HepG2 (cell line): ENCODE results near the gene DPM2. TPM values are rescaled to one million over a fixed set of nuclear protein-coding genes. Genes with fewer than 3 reads are reported as not detected.

Source experiments
- CCAR2 ChIP-seq: fragments of 200-400 bp; formaldehyde crosslinking; optimal IDR thresholded peaks from 2 replicates; pipeline ENCODE3; 2018; ENCODE audit warnings: low read depth, mild to moderate bottlenecking, low read length, moderate library complexity
- ELF4 ChIP-seq: sonication (generic); formaldehyde crosslinking; IDR thresholded peaks from 2 replicates; pipeline ENCODE4 v1.5.0; 2020; ENCODE audit warnings: missing genetic modification reagents, mild to moderate bottlenecking, moderate library complexity, borderline replicate concordance
- GATAD2A ChIP-seq: IDR thresholded peaks from 2 replicates; pipeline ENCODE4 v1.6.1; 2016
- HMG20A ChIP-seq: IDR thresholded peaks from 2 replicates; pipeline ENCODE4 v1.6.1; 2016; ENCODE audit warnings: borderline replicate concordance
- HMGA1 ChIP-seq: sonication (generic); formaldehyde crosslinking; conservative IDR thresholded peaks from 2 replicates; pipeline ENCODE4 v1.4.0; 2020; ENCODE audit warnings: missing genetic modification reagents
- HNRNPLL ChIP-seq: fragments of 200-400 bp; formaldehyde crosslinking; IDR thresholded peaks from 2 replicates; pipeline ENCODE4 v1.6.1; 2017; ENCODE audit warnings: mild to moderate bottlenecking, low read depth, low read length; ENCODE audit not compliant: poor library complexity, severe bottlenecking
- KAT7 ChIP-seq: IDR thresholded peaks from 2 replicates; pipeline ENCODE4 v1.6.1; 2018; ENCODE audit warnings: borderline replicate concordance, missing compliant biosample characterization
- PHF5A ChIP-seq: IDR thresholded peaks from one replicate; pipeline ENCODE4 v1.6.1; 2018; ENCODE audit warnings: low read depth, missing genetic modification reagents; ENCODE audit not compliant: unreplicated experiment
- POGZ ChIP-seq: sonication (generic); formaldehyde crosslinking; IDR thresholded peaks from 2 replicates; pipeline ENCODE4 v1.4.0; 2020; ENCODE audit warnings: mild to moderate bottlenecking, missing genetic modification reagents
- POLR2G ChIP-seq: fragments of 200-400 bp; formaldehyde crosslinking; IDR thresholded peaks from 2 replicates; pipeline ENCODE4 v1.6.1; 2018; ENCODE audit warnings: mild to moderate bottlenecking, low read depth, low read length, moderate library complexity
- RBFOX2 ChIP-seq: fragments of 200-400 bp; formaldehyde crosslinking; IDR thresholded peaks from 2 replicates; pipeline ENCODE4 v1.6.1; 2017; ENCODE audit warnings: low read depth, mild to moderate bottlenecking, low read length
- SPEN ChIP-seq: sonication (generic); formaldehyde crosslinking; IDR thresholded peaks from 2 replicates; pipeline ENCODE4 v1.5.1; 2020; ENCODE audit warnings: low read depth, mild to moderate bottlenecking, missing genetic modification reagents
- SYNCRIP ChIP-seq: fragments of 200-400 bp; formaldehyde crosslinking; IDR thresholded peaks from 2 replicates; pipeline ENCODE4 v1.6.1; 2018; ENCODE audit warnings: mild to moderate bottlenecking, low read depth, low read length; ENCODE audit not compliant: insufficient read depth
- ZFP1 ChIP-seq: IDR thresholded peaks from 2 replicates; pipeline ENCODE4 v1.6.1; 2016
- ZMYM2 ChIP-seq: sonication (generic); formaldehyde crosslinking; IDR thresholded peaks from 2 replicates; pipeline ENCODE4 v1.8.0; 2022; ENCODE audit warnings: mild to moderate bottlenecking, missing genetic modification reagents
- ZNF431 ChIP-seq: sonication (generic); formaldehyde crosslinking; IDR thresholded peaks from 2 replicates; pipeline ENCODE4 v1.9.0; 2022; ENCODE audit warnings: missing genetic modification reagents, low read depth, mild to moderate bottlenecking, borderline replicate concordance
- ZSCAN20 ChIP-seq: sonication (generic); formaldehyde crosslinking; IDR thresholded peaks from 2 replicates; pipeline ENCODE4 v1.4.0; 2020; ENCODE audit warnings: missing genetic modification reagents, mild to moderate bottlenecking, borderline replicate concordance
- ZSCAN21 ChIP-seq: sonication (generic); formaldehyde crosslinking; IDR thresholded peaks from 2 replicates; pipeline ENCODE4 v1.8.0; 2022; ENCODE audit warnings: mild to moderate bottlenecking, missing genetic modification reagents, moderate library complexity, borderline replicate concordance
- ZUFSP ChIP-seq: sonication (generic); formaldehyde crosslinking; IDR thresholded peaks from 2 replicates; pipeline ENCODE4 v1.9.0; 2021; ENCODE audit warnings: missing genetic modification reagents, mild to moderate bottlenecking, borderline replicate concordance
- polyA plus RNA-seq, 8 experiments: library from polyadenylated mRNA; depleted of rRNA in 3 of 8; stranded (reverse) in 7 of 8; unstranded in 1 of 8; fragments of >200 nt; fragmentation: Illumina TruSeq in 4 of 8; extraction: Trizol in 4 of 8; gene quantifications; 2 replicates each; pipeline versions ENCODE4 v1.2.1 to v1.2.3, GENCODE V29; 2011 to 2016; ENCODE audit warnings: low read depth in 4 of 8, missing spikeins in 1 of 8, mixed read lengths in 1 of 8; ENCODE audit not compliant: insufficient read depth in 1 of 8
- total RNA-seq, 5 experiments: library from RNA; depleted of rRNA; stranded (reverse); fragments of >200 nt; fragmentation: Illumina TruSeq; extraction: Trizol; gene quantifications; 2 replicates each; pipeline ENCODE4 v1.2.3, GENCODE V29; 2016; ENCODE audit warnings: low read depth in 1 of 5
- TF ChIP-seq, protein P1 (sequence below): sonication (generic); formaldehyde crosslinking; IDR thresholded peaks from 2 replicates; pipeline ENCODE4 v1.5.1; 2020; ENCODE audit warnings: mild to moderate bottlenecking, missing genetic modification reagents, borderline replicate concordance
- TF ChIP-seq, protein P2 (sequence below): sonication (generic); formaldehyde crosslinking; IDR thresholded peaks from 2 replicates; pipeline ENCODE4 v1.8.1; 2023; ENCODE audit warnings: mild to moderate bottlenecking, inconsistent platforms, moderate library complexity, missing genetic modification reagents, borderline replicate concordance
- TF ChIP-seq, protein P3 (sequence below): sonication (generic); formaldehyde crosslinking; IDR thresholded peaks from 2 replicates; pipeline ENCODE4 v1.5.0; 2020; ENCODE audit warnings: missing genetic modification reagents
- TF ChIP-seq, protein P4 (sequence below): sonication (generic); formaldehyde crosslinking; conservative IDR thresholded peaks from 2 replicates; pipeline ENCODE4 v1.4.0; 2020; ENCODE audit warnings: missing genetic modification reagents

The DPM2 gene
- total and polyA plus RNA-seq, 2 of the 13 experiments (the other 11 are each of a cell fraction or from before 2014, with no cell fraction given): 24.8 to 35.3 TPM

- no peak for TF ChIP-seq ZSCAN21 (CRISPR knock-in tag)
- no peak for TF ChIP-seq ZNF431 (CRISPR knock-in tag)
- TF ChIP-seq, protein P1, sequence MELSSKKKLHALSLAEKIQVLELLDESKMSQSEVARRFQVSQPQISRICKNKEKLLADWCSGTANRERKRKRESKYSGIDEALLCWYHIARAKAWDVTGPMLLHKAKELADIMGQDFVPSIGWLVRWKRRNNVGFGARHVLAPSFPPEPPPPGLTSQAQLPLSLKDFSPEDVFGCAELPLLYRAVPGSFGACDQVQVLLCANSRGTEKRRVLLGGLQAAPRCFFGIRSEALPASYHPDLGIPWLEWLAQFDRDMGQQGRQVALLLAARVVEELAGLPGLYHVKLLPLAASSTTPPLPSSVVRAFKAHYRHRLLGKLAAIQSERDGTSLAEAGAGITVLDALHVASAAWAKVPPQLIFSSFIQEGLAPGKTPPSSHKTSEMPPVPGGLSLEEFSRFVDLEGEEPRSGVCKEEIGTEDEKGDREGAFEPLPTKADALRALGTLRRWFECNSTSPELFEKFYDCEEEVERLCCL (CRISPR knock-in tag): no peak
- peak; percentile 89 for TF ChIP-seq POLR2G
- peak; percentile 83; the same call in 1 of the 2 replicates for TF ChIP-seq ELF4 (CRISPR knock-in tag)
- no peak for TF ChIP-seq HMG20A
- no peak for TF ChIP-seq CCAR2
- no peak for TF ChIP-seq ZMYM2
- peak; percentile 78 for TF ChIP-seq RBFOX2
- TF ChIP-seq, protein P2, sequence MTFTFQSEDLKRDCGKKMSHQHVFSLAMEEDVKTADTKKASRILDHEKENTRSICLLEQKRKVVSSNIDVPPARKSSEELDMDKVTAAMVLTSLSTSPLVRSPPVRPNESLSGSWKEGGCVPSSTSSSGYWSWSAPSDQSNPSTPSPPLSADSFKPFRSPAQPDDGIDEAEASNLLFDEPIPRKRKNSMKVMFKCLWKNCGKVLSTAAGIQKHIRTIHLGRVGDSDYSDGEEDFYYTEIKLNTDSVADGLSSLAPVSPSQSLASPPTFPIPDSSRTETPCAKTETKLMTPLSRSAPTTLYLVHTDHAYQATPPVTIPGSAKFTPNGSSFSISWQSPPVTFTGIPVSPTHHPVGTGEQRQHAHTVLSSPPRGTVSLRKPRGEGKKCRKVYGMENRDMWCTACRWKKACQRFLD (CRISPR knock-in tag): no peak
- no peak for TF ChIP-seq HNRNPLL
- TF ChIP-seq, protein P3, sequence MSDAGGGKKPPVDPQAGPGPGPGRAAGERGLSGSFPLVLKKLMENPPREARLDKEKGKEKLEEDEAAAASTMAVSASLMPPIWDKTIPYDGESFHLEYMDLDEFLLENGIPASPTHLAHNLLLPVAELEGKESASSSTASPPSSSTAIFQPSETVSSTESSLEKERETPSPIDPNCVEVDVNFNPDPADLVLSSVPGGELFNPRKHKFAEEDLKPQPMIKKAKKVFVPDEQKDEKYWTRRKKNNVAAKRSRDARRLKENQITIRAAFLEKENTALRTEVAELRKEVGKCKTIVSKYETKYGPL (CRISPR knock-in tag): no peak
- no peak; the same call in 1 of the 2 replicates for TF ChIP-seq ZSCAN20 (CRISPR knock-in tag)
- TF ChIP-seq ZFP1 (CRISPR knock-in tag): no peak
- peak; percentile 38 for TF ChIP-seq GATAD2A (CRISPR knock-in tag)
- TF ChIP-seq SPEN (CRISPR knock-in tag): peak; percentile 55; the same call in 1 of the 2 replicates
- TF ChIP-seq HMGA1 (CRISPR knock-in tag): no peak
- TF ChIP-seq KAT7 (CRISPR knock-in tag): peak; percentile 50; the same call in 1 of the 2 replicates
- no peak for TF ChIP-seq SYNCRIP
- TF ChIP-seq PHF5A (CRISPR knock-in tag): peak; percentile 46
- no peak; the same call in 1 of the 2 replicates for TF ChIP-seq POGZ
- TF ChIP-seq, protein P4, sequence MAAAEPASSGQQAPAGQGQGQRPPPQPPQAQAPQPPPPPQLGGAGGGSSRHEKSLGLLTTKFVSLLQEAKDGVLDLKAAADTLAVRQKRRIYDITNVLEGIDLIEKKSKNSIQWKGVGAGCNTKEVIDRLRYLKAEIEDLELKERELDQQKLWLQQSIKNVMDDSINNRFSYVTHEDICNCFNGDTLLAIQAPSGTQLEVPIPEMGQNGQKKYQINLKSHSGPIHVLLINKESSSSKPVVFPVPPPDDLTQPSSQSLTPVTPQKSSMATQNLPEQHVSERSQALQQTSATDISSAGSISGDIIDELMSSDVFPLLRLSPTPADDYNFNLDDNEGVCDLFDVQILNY: no peak; the same call in 1 of the 2 replicates
- TF ChIP-seq ZUFSP (CRISPR knock-in tag): no peak
These were observed at the start of gene DPM2 (continued) for GRCh38 chr9:127937388-127938297.
